Activated naive CD4-positive, alpha-beta T cell treated with anti-CD3 and anti-CD28 coated beads for 36 hours (primary cell): ENCODE measurements around the gene SLC1A4. TPM values are rescaled to one million over a fixed set of nuclear protein-coding genes. Genes with fewer than 3 reads are reported as not detected.
"Not testable (repeated sequence)": the region's sequence is repeated elsewhere in the genome, so short reads cannot be mapped to it uniquely, and the experiment has no call there.

Experiments used
- CTCF ChIA-PET: fragments of 350-600 bp; sonication (Branson Sonifier 250); formaldehyde crosslinking; loops from one replicate; lab custom pipeline; 2021; ENCODE audit warnings: antibody characterized with exemption; lab: Charles Lee
- DNase-seq: peaks from one replicate; pipeline ENCODE4 v3.0.0-alpha.2; 2020
- H3K27ac Mint-ChIP-seq: one replicate; pipeline ENCODE4 v1.8.0; 2021; ENCODE audit warnings: mild to moderate bottlenecking, mixed read lengths
- H3K27me3 Mint-ChIP-seq: one replicate; pipeline ENCODE4 v1.8.0; 2021; ENCODE audit warnings: low read depth, mixed read lengths
- H3K36me3 Mint-ChIP-seq: one replicate; pipeline ENCODE4 v1.8.0; 2021; ENCODE audit warnings: low read depth, mixed read lengths
- H3K4me1 Mint-ChIP-seq: one replicate; pipeline ENCODE4 v1.8.0; 2021; ENCODE audit warnings: low read depth, mixed read lengths
- H3K4me3 Mint-ChIP-seq: one replicate; pipeline ENCODE4 v1.8.0; 2021; ENCODE audit warnings: mild to moderate bottlenecking, moderate library complexity, mixed read lengths
- H3K9me3 Mint-ChIP-seq: one replicate; pipeline ENCODE4 v1.8.0; 2021; ENCODE audit warnings: mixed read lengths
- intact Hi-C: fragments of 100-400 bp; cut with micrococcal nuclease; formaldehyde crosslinking; loops from one replicate; pipeline ENCODE4 v1.15.1; 2023
- total RNA-seq, 2 experiments: library from RNA; stranded (reverse); gene quantifications; one replicate each; pipeline ENCODE4 v1.2.3, GENCODE V29; 2021

The SLC1A4 gene
- total RNA-seq, 2 experiments from 2014 or later = 8.3 to 8.7 TPM

DNA sequence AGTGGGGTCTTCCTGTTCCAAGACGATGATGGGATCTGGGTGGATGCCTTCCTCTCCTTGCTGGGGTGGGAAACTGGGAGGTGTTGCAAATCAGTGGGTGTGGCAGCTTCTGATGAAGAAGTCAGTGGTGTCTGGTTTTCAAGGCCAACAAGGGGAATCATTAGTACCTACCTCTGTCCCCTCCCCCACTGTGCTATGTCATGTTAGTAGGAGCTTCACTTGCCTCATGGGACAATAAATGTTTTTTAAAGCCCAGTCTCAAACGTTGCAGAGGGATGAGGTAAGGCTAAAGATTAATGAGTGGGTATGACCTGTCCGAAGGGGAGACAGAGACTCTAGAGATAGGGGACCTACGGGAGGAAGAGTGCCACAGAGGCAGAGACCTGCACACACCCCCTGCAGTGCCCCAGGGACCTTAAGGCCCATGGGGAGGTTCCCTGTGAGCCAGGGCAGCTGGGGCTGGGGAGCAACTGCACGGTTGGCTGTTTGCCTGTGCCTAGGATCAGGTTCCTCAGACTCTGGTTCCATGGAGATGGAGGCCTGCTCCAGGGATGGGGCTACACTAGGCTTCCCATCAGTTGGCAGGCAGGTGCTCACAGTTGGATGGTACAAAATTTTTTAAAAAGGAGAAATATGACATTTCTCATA is 37.8 kb upstream of the SLC1A4 start:
- DNase-seq = no peak
- Mint-ChIP-seq H3K27ac (no peak overlapping the region), H3K4me1 (peaks cover 13% of the 10 kb centered on the region), H3K4me3 (no peak overlapping the region), H3K9me3 (peaks cover 1% of the 10 kb centered on the region), H3K27me3 (no peaks in the 10 kb centered on the region), H3K36me3 (no peaks in the 10 kb centered on the region)
- intact Hi-C loops = no loop called here
- CTCF ChIA-PET = no interaction called here

DNA sequence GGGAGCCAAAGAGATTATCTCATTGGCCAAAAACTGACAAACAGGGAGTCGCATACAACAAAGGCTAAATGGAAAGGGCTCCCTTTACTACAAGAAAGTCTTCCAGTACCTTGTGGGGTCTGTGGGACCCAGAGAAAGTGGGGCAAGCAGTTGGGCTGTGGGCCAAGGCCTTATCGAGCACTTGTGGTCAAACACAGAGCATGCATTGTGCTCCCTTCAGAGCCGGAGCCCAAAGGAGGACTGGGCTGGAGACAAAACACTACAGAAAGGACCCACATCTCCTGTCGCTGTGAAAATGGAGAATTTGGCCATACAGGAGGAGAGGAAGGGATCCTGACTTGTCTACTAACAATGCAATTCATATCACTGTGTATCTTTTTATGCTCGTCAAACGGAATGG is 37.1 kb upstream of the SLC1A4 start:
- CTCF ChIA-PET = interaction anchor here (1.0 kb wide), 1 partner anchor 32 kb away, joined by 6 read pairs; no protein-coding TSS in a partner anchor
- Mint-ChIP-seq H3K4me3 (no peak overlapping the region), H3K4me1 (peaks cover 6% of the 10 kb centered on the region)

GRCh38 chr2:64952511-64953482 is 36.4 kb upstream of the SLC1A4 start:
- H3K27ac Mint-ChIP-seq = no peak overlapping the region
- H3K27me3 Mint-ChIP-seq = no peaks in the 10 kb centered on the region
- H3K36me3 Mint-ChIP-seq = no peaks in the 10 kb centered on the region
- DNase-seq = no peak
- intact Hi-C loops = no loop called here
- CTCF ChIA-PET = interaction anchor here (0.7 to 1.0 kb wide), 2 partner anchors 10 to 33 kb away, joined by 4 to 6 read pairs; no protein-coding TSS in a partner anchor
- H3K4me1 Mint-ChIP-seq = peaks cover under 1% of the 10 kb centered on the region
- peaks cover 1% of the 10 kb centered on the region for H3K9me3 Mint-ChIP-seq
- H3K4me3 Mint-ChIP-seq = no peak overlapping the region

More for the DNA sequence above, 37.1 kb upstream of the SLC1A4 start:
- no peak for DNase-seq
- Mint-ChIP-seq H3K36me3 (no peaks in the 10 kb centered on the region), H3K9me3 (peaks cover 1% of the 10 kb centered on the region), H3K27ac (no peak overlapping the region), H3K27me3 (no peaks in the 10 kb centered on the region)
- intact Hi-C loops = no loop called here

DNA sequence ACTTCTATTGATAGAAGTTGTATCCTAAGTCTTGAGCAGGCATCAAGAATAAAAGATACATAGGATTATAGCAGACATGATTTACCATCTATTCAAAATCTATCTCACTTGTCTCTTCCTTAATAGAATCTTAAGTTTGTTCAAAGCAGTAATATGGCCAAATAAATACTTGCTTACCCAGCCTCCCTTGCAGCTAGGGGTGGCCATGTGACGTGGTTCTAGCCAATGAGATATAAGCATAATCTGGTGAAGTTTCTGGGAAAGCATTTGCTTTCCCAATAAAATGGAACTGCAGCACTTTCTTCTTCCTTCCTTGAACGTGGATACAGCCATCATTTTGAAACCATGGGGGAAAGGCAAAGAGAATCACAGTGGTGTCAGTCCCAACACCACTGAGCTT is 33.7 kb upstream of the SLC1A4 start:
- no peaks in the 10 kb centered on the region for H3K4me1 Mint-ChIP-seq
- DNase-seq = no peak
- CTCF ChIA-PET = no interaction called here
- H3K27ac Mint-ChIP-seq = no peak overlapping the region
- peaks cover 1% of the 10 kb centered on the region for H3K9me3 Mint-ChIP-seq
- H3K36me3 Mint-ChIP-seq = no peaks in the 10 kb centered on the region
- no peak overlapping the region for H3K4me3 Mint-ChIP-seq
- intact Hi-C loops = no loop called here
- H3K27me3 Mint-ChIP-seq = no peaks in the 10 kb centered on the region

GRCh38 chr2:64957109-64957903 is 31.9 kb upstream of the SLC1A4 start:
- Mint-ChIP-seq H3K27me3 (no peaks in the 10 kb centered on the region), H3K9me3 (peaks cover 1% of the 10 kb centered on the region), H3K4me1 (no peaks in the 10 kb centered on the region), H3K27ac (no peak overlapping the region), H3K4me3 (no peak overlapping the region), H3K36me3 (no peaks in the 10 kb centered on the region)
- CTCF ChIA-PET = interaction anchor here (0.6 kb wide), 1 partner anchor 469 kb away, joined by 3 read pairs; no protein-coding TSS in a partner anchor
- no peak for DNase-seq
- intact Hi-C loops = no loop called here

DNA sequence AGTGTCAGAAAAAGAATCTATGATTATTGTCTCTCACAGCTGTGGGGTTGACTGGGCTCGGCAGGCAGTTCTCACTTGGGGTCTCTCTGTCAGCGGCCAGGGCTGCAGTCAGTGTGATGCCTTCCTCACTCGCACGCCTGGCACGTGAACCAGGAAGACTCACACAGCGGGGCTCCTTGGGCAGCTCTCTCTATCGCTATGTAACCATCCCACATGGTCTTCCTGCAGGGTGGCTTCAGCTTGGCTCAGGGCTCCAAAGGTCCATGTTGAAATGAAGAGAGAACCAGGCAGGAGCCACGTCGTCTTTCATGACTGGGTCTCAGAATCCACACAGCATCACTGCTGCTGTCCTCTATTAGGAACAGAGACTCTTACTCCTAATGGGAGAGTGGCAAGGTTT is 30.6 kb upstream of the SLC1A4 start:
- CTCF ChIA-PET = no interaction called here
- no peak overlapping the region for H3K27ac Mint-ChIP-seq

DNA sequence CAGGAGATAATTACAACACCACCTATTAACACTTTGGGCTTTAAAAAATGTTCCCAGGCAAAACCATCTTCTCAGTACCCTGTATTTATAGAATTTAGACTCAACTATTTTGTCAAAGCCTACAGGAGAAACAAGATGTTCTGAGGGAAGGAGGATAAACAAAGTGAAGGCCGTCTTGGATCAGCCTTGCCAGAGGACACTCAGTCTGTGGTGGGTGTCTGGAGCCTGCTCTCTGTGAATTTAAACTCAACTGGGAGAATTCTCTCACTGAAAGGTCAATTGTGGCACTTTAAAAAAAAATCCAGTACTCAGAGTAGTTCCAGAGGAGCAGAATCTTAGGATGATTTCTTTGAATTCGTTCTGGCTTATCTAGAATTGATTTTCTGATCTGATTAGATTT is 28.4 kb upstream of the SLC1A4 start:
- H3K36me3 Mint-ChIP-seq = no peaks in the 10 kb centered on the region
- no peak for DNase-seq
- H3K9me3 Mint-ChIP-seq = no peaks in the 10 kb centered on the region
- no peak overlapping the region for H3K27ac Mint-ChIP-seq
- no peak overlapping the region for H3K4me3 Mint-ChIP-seq
- H3K4me1 Mint-ChIP-seq = no peaks in the 10 kb centered on the region
- intact Hi-C loops = no loop called here
- CTCF ChIA-PET = no interaction called here
- no peaks in the 10 kb centered on the region for H3K27me3 Mint-ChIP-seq

More for the DNA sequence above, 30.6 kb upstream of the SLC1A4 start:
- no peaks in the 10 kb centered on the region for H3K36me3 Mint-ChIP-seq
- H3K27me3 Mint-ChIP-seq = no peaks in the 10 kb centered on the region
- no peak overlapping the region for H3K4me3 Mint-ChIP-seq
- intact Hi-C loops = no loop called here
- no peaks in the 10 kb centered on the region for H3K4me1 Mint-ChIP-seq
- peaks cover 1% of the 10 kb centered on the region for H3K9me3 Mint-ChIP-seq
- no peak for DNase-seq

GRCh38 chr2:64963138-64963537 is 26.1 kb upstream of the SLC1A4 start:
- H3K27me3 Mint-ChIP-seq, intact Hi-C loops, H3K9me3 Mint-ChIP-seq, H3K27ac Mint-ChIP-seq, H3K4me1 Mint-ChIP-seq, H3K4me3 Mint-ChIP-seq, DNase-seq, H3K36me3 Mint-ChIP-seq: not testable (repeated sequence)
- CTCF ChIA-PET = interaction anchor here (1.1 to 1.7 kb wide), 2 partner anchors 32 to 45 kb away, joined by 3 to 4 read pairs; no protein-coding TSS in a partner anchor

GRCh38 chr2:64963719-64964118 is 25.5 kb upstream of the SLC1A4 start:
- H3K36me3 Mint-ChIP-seq = no peaks in the 10 kb centered on the region
- H3K4me3 Mint-ChIP-seq = no peak overlapping the region
- DNase-seq = no peak
- H3K27ac Mint-ChIP-seq = no peak overlapping the region
- intact Hi-C loops = no loop called here
- H3K27me3 Mint-ChIP-seq = no peaks in the 10 kb centered on the region
- H3K4me1 Mint-ChIP-seq = no peaks in the 10 kb centered on the region
- CTCF ChIA-PET = interaction anchor here (0.6 to 1.7 kb wide), 4 partner anchors 17 to 78 kb away, joined by 3 to 4 read pairs (median 4); no protein-coding TSS in a partner anchor
- H3K9me3 Mint-ChIP-seq = no peaks in the 10 kb centered on the region

GRCh38 chr2:64966017-64966416 is 23.2 kb upstream of the SLC1A4 start:
- Mint-ChIP-seq H3K4me1 (no peaks in the 10 kb centered on the region), H3K27me3 (no peaks in the 10 kb centered on the region), H3K4me3 (no peak overlapping the region), H3K36me3 (no peaks in the 10 kb centered on the region), H3K27ac (no peak overlapping the region), H3K9me3 (no peaks in the 10 kb centered on the region)
- no peak for DNase-seq
- CTCF ChIA-PET = no interaction called here
- intact Hi-C loops = no loop called here

GRCh38 chr2:64966839-64967238 is 22.4 kb upstream of the SLC1A4 start:
- H3K36me3 Mint-ChIP-seq = no peaks in the 10 kb centered on the region
- intact Hi-C loops = no loop called here
- no peak overlapping the region for H3K4me3 Mint-ChIP-seq
- no peak overlapping the region for H3K27ac Mint-ChIP-seq
- CTCF ChIA-PET = no interaction called here
- H3K4me1 Mint-ChIP-seq = no peaks in the 10 kb centered on the region
- H3K9me3 Mint-ChIP-seq = no peaks in the 10 kb centered on the region
- DNase-seq = no peak
- no peaks in the 10 kb centered on the region for H3K27me3 Mint-ChIP-seq

- Mint-ChIP-seq H3K36me3 (no peaks in the 10 kb centered on the region), H3K27me3 (no peaks in the 10 kb centered on the region), H3K27ac (no peak overlapping the region), H3K4me1 (no peaks in the 10 kb centered on the region), H3K9me3 (no peaks in the 10 kb centered on the region), H3K4me3 (no peak overlapping the region)
- no peak for DNase-seq
- CTCF ChIA-PET = interaction anchor here (1.0 kb wide), 1 partner anchor 50 kb away, joined by 3 read pairs; no protein-coding TSS in a partner anchor
- intact Hi-C loops = no loop called here
Observed at GRCh38 chr2:64967601-64968000, 21.6 kb upstream of the SLC1A4 start.
